Lower lobe of right lung (tissue), 2 donors: ENCODE data around the gene TBC1D22B. TPM values are rescaled to one million over a fixed set of nuclear protein-coding genes. Genes with fewer than 3 reads are reported as not detected.
A peak's percentile ranks its signal among the peaks of the same experiment; 100 is the strongest.

Experiments used
- ATAC-seq, 2 donors: fragments of 200-7000 bp; cut with Tn5 transposase; one replicate each; pipeline ENCODE4 v1.9.1; 2020 to 2022; ENCODE audit warnings: mild to moderate bottlenecking in 2 of 2, moderate library complexity in 2 of 2
- DNase-seq: peaks from one replicate; pipeline ENCODE4 v3.0.0-alpha.2; 2020
- H3K27ac ChIP-seq: fragments of 200-600 bp; one replicate; pipeline ENCODE4 v1.8.0; 2022
- H3K27me3 ChIP-seq: fragments of 200-600 bp; one replicate; pipeline ENCODE4 v1.8.0; 2022; ENCODE audit warnings: low read depth
- H3K36me3 ChIP-seq: fragments of 200-600 bp; one replicate; pipeline ENCODE4 v1.8.0; 2022; ENCODE audit warnings: mild to moderate bottlenecking
- H3K4me1 ChIP-seq: fragments of 200-600 bp; one replicate; pipeline ENCODE4 v1.8.0; 2022
- H3K4me3 ChIP-seq: fragments of 200-600 bp; one replicate; pipeline ENCODE4 v1.8.0; 2022; ENCODE audit warnings: mild to moderate bottlenecking
- H3K9me3 ChIP-seq: fragments of 200-600 bp; one replicate; pipeline ENCODE4 v1.8.0; 2022
- intact Hi-C: fragments of 100-400 bp; cut with DNase I; formaldehyde crosslinking; loops from one replicate; pipeline ENCODE4 v1.11.0; 2022
- total RNA-seq: library from RNA; stranded (reverse); fragmentation: NEBNext Ultra II Directional; extraction: Animal tissue kit (Norgen Biotek cat#: 25700); gene quantifications from one replicate; pipeline ENCODE4 v1.2.1, GENCODE V29; 2021
- TF ChIP-seq, protein P1 (sequence below): fragments of 200-600 bp; IDR thresholded peaks from one replicate; pipeline ENCODE4 v1.8.0; 2022; ENCODE audit warnings: antibody characterized with exemption, mild to moderate bottlenecking
- donor health status: DM: no; HTN: yes; CAD: no; lungs with severe emphysema.

The TBC1D22B gene
- total RNA-seq, 1 donor from 2014 or later, result 11.5 TPM

DNA sequence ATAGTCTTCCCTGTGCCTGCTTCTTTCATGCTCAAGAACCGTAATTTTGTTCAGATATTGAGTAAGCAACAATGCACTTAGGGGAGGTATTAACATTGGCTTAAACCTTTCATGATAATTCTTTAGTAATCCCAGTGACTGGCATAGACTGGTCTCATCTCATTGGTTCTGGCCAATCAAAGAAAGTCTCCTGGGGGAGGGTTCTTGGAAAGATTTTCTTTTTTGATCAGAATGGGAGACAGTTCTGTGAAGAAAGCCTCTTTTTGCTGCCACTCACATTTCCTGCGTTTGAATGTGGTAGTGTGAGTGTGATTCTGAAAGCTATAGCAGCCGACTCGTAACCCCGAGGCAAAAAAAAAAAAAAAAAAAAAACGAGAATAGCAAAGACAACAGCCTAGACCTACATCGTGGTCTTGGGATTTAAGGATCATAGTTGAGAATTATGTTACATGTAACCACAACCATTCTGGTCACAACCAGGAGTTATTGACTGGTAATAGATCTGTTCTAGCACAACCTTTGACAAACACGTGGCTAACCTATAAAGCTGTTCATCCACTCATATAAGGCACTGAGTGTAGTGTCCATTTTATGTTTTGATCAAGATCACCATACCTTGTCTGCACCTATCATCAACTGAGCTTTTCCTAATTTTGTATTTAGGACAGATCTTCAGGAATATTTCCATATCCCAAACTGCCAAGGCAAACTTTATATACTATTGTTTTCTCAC lies 15.4 kb downstream of the TBC1D22B start:
- intact Hi-C loops, result no loop called here
- DNase-seq (no peak), ATAC-seq (no peak)
- Histone ChIP-seq H3K9me3 (no peaks in the 10 kb centered on the region), H3K27ac (no peak overlapping the region), H3K27me3 (no peaks in the 10 kb centered on the region), H3K36me3 (peaks cover 32% of the 10 kb centered on the region), H3K4me3 (no peak overlapping the region), H3K4me1 (no peaks in the 10 kb centered on the region)
- TF ChIP-seq, protein P1, sequence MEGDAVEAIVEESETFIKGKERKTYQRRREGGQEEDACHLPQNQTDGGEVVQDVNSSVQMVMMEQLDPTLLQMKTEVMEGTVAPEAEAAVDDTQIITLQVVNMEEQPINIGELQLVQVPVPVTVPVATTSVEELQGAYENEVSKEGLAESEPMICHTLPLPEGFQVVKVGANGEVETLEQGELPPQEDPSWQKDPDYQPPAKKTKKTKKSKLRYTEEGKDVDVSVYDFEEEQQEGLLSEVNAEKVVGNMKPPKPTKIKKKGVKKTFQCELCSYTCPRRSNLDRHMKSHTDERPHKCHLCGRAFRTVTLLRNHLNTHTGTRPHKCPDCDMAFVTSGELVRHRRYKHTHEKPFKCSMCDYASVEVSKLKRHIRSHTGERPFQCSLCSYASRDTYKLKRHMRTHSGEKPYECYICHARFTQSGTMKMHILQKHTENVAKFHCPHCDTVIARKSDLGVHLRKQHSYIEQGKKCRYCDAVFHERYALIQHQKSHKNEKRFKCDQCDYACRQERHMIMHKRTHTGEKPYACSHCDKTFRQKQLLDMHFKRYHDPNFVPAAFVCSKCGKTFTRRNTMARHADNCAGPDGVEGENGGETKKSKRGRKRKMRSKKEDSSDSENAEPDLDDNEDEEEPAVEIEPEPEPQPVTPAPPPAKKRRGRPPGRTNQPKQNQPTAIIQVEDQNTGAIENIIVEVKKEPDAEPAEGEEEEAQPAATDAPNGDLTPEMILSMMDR, result no peak

DNA sequence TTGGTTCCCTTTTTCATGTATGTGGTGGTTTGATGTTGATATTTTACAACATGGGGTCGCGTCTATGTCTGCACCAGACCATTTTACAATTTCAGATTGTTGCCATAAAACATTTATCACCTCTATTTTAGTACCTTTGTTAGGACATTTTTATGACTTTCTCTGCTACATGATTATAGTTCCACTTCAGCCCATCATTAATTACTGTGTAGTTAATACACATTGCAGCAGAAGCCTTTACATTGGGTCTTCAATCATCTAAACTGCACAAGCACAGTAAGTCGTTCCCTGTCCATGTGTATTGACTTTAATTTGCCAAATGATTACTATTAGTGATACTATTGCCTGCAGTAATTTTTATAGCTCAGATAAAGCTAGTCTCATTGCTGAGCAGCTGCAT lies 16.1 kb downstream of the TBC1D22B start:
- no peaks in the 10 kb centered on the region for H3K4me1 ChIP-seq
- DNase-seq (no peak), ATAC-seq (no peak)
- H3K9me3 ChIP-seq, result no peaks in the 10 kb centered on the region
- TF ChIP-seq, protein P1, result no peak
- intact Hi-C loops, result no loop called here
- no peaks in the 10 kb centered on the region for H3K27me3 ChIP-seq
- peaks cover 32% of the 10 kb centered on the region for H3K36me3 ChIP-seq
- H3K4me3 ChIP-seq, result no peak overlapping the region
- H3K27ac ChIP-seq, result no peak overlapping the region

DNA sequence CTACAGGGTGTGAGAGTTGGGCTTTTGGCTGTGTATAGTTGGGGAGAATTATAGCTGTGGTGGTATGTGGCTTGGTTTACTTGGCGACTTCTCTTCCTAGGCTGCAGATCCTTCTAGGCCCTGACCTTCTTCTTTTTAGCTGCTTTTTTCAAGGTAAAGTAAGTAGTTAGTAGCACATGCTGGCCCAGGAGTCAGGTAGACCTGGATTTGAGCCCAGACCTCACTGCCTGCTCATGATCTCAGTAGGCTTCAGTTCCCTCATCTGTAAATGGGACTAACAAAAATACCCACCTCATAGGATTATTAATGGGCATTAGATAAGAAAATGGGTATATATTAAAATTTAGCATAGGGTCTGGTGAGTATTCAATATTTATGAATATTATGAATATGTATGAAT lies 17.8 kb downstream of the TBC1D22B start:
- ATAC-seq, result no peak

DNA sequence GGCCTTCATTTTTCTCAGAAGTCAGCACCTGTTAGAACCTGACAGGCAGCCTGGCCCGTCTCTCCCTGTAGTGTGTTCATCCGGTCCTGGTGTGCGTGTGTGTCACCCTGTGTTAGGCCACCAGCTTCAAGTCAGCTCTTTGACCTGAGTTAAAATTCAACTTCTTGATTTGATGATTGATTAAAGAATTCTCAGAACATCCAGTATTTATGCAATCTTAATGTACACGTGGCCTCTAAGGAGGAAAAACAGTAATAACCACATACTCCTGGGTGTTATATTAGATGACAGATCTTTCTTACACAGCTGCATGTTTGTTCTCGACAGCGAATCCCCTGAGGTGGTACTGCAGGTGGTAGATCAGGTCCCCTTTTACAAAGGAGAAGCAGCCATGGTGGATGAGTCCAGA lies 19.4 kb downstream of the TBC1D22B start:
- TF ChIP-seq, protein P1, result no peak
- no peak overlapping the region for H3K4me3 ChIP-seq
- peaks cover 30% of the 10 kb centered on the region for H3K36me3 ChIP-seq
- DNase-seq (no peak), ATAC-seq (no peak)
- intact Hi-C loops, result no loop called here
- H3K27me3 ChIP-seq, result no peaks in the 10 kb centered on the region
- no peak overlapping the region for H3K27ac ChIP-seq
- peaks cover 8% of the 10 kb centered on the region for H3K4me1 ChIP-seq
- no peaks in the 10 kb centered on the region for H3K9me3 ChIP-seq

More for the DNA sequence above, 17.8 kb downstream of the TBC1D22B start:
- H3K9me3 ChIP-seq, result no peaks in the 10 kb centered on the region
- peaks cover 26% of the 10 kb centered on the region for H3K36me3 ChIP-seq
- H3K27me3 ChIP-seq, result no peaks in the 10 kb centered on the region
- DNase-seq, result no peak
- H3K4me1 ChIP-seq, result peaks cover 5% of the 10 kb centered on the region
- TF ChIP-seq, protein P1, result no peak
- no peak overlapping the region for H3K4me3 ChIP-seq
- H3K27ac ChIP-seq, result no peak overlapping the region
- intact Hi-C loops, result no loop called here

DNA sequence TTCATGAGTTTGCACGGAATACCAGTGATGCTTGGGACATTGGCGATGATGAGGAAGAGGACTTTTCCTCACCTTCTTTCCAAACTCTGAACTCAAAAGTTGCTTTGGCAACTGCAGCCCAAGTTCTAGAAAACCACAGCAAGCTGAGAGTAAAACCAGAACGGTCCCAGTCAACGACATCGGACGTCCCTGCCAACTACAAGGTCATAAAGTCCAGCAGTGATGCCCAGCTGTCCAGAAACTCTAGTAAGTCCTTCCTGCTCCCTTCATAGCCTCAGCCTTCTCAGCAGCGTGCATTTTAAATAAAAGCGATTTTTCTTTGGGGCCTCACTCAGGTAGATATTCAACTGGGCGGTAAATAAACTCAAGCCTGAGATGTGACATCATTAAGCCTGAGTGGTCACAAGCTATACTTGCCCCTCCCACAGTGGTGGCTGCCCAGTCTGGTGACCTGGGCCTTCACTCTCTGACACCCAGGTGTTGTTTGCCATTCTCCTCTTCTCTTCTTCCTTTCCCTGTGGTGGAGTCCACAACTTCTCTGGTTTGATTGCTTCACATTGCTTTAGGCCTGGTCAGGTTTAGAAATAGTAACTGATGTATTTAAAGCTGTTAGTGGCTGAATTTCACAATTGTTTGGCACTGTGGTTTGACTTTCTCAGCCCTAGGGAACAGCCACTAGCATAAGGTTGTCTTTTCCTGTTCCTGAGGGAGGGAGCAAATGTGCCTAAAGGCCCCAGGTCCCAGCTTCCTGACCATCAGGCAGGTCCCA lies 22.0 kb downstream of the TBC1D22B start:
- H3K9me3 ChIP-seq, result no peaks in the 10 kb centered on the region
- no peaks in the 10 kb centered on the region for H3K27me3 ChIP-seq
- H3K27ac ChIP-seq, result no peak overlapping the region
- intact Hi-C loops, result no loop called here
- peaks cover 8% of the 10 kb centered on the region for H3K4me1 ChIP-seq
- peaks cover 45% of the 10 kb centered on the region for H3K36me3 ChIP-seq
- no peak overlapping the region for H3K4me3 ChIP-seq
- TF ChIP-seq, protein P1, result no peak
- no peak for DNase-seq
- ATAC-seq, result peak; percentile 60 to 62
